ENCODE data around the gene KRTAP7-1. TPM values are rescaled to one million over a fixed set of nuclear protein-coding genes. Genes with fewer than 3 reads are reported as not detected.

KRTAP7-1 gene
- total and polyA plus RNA-seq, 4 donors: not detected

- DNase-seq (ENCODE audit: low spot score): no peak
- Histone ChIP-seq H3K27ac (ENCODE audit: low read depth in 1 of 2, low read length in 2 of 2) (no peak overlapping the region), H3K27me3 (ENCODE audit: control insufficient read depth in 4 of 4, insufficient read depth in 4 of 4, low read length in 3 of 4) (peaks cover 0 to 2% (median 0%) of the 10 kb centered on the region in 4 donors), H3K4me3 (ENCODE audit: low read depth in 1 of 3, low read length in 3 of 3) (no peak overlapping the region), H3K9me3 (ENCODE audit: control insufficient read depth in 4 of 4, low read length in 3 of 4) (no peaks in the 10 kb centered on the region), H3K9ac (ENCODE audit: low read depth in 1 of 2, low read length in 2 of 2) (no peak overlapping the region), H3K36me3 (ENCODE audit: control insufficient read depth in 4 of 4, insufficient read depth in 3 of 4, low read depth in 1 of 4, low read length in 3 of 4) (no peaks in the 10 kb centered on the region), H3K4me1 (ENCODE audit: control insufficient read depth in 4 of 4, insufficient read depth in 4 of 4, low read length in 3 of 4) (no peaks in the 10 kb centered on the region)
- TF ChIP-seq YY1 (IDR thresholded peaks at IDR 0.05) (no peak), REST (IDR thresholded peaks at IDR 0.05) (no peak), TAF1 (conservative IDR thresholded peaks at IDR 0.05) (no peak), RAD21 (IDR thresholded peaks at IDR 0.05) (no peak), SP1 (IDR thresholded peaks at IDR 0.05) (no peak)
- 61% methylated on average over 7 of the region's 7 CpGs for WGBS
Measured at GRCh38 chr21:30818837-30819610, 10.5 kb downstream of the KRTAP7-1 start.

GRCh38 chr21:30813174-30813573, 16.4 kb downstream of the KRTAP7-1 start, which contains the start of gene KRTAP8-1:
KRTAP8-1 (minus strand) TSS chr21:30813274; CDS start chr21:30813220, 54 bp downstream.
- Histone ChIP-seq H3K27ac (ENCODE audit: low read depth in 1 of 2, low read length in 2 of 2) (no peak within 1 kb of the TSS), H3K9ac (ENCODE audit: low read depth in 1 of 2, low read length in 2 of 2) (no peak within 1 kb of the TSS), H3K4me1 (ENCODE audit: control insufficient read depth in 4 of 4, insufficient read depth in 4 of 4, low read length in 3 of 4) (no peaks in the 10 kb centered on the region), H3K9me3 (ENCODE audit: control insufficient read depth in 4 of 4, low read length in 3 of 4) (peaks cover 0 to 3% (median 0%) of the 10 kb centered on the region in 4 donors), H3K36me3 (ENCODE audit: control insufficient read depth in 4 of 4, insufficient read depth in 3 of 4, low read depth in 1 of 4, low read length in 3 of 4) (no peaks in the 10 kb centered on the region), H3K27me3 (ENCODE audit: control insufficient read depth in 4 of 4, insufficient read depth in 4 of 4, low read length in 3 of 4) (peaks cover 0 to 2% (median 0%) of the 10 kb centered on the region in 4 donors), H3K4me3 (ENCODE audit: low read depth in 1 of 3, low read length in 3 of 3) (no peak within 1 kb of the TSS)
- 86% methylated on average over 5 of the region's 5 CpGs for WGBS
- DNase-seq (ENCODE audit: low spot score): no peak
- TF ChIP-seq REST (IDR thresholded peaks at IDR 0.05) (no peak), YY1 (IDR thresholded peaks at IDR 0.05) (no peak), MAX (IDR thresholded peaks at IDR 0.05) (no peak), EGR1 (IDR thresholded peaks at IDR 0.05; ENCODE audit: low read depth in 2 of 2) (no peak), FOXA1 (IDR thresholded peaks at IDR 0.05) (no peak), FOXA2 (IDR thresholded peaks at IDR 0.05) (no peak), GABPA (IDR thresholded peaks at IDR 0.05 in 1 of 2, conservative IDR thresholded peaks at IDR 0.05 in 1 of 2) (no peak), RXRA (IDR thresholded peaks at IDR 0.05) (no peak), SP1 (IDR thresholded peaks at IDR 0.05) (no peak), TAF1 (conservative IDR thresholded peaks at IDR 0.05) (no peak), HNF4G (IDR thresholded peaks at IDR 0.05) (no peak), JUND (IDR thresholded peaks at IDR 0.05) (no peak)
- TF ChIP-seq, protein P1, sequence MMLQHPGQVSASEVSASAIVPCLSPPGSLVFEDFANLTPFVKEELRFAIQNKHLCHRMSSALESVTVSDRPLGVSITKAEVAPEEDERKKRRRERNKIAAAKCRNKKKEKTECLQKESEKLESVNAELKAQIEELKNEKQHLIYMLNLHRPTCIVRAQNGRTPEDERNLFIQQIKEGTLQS (IDR thresholded peaks at IDR 0.05): no peak
